Common myeloid progenitor, CD34-positive (primary cell): ENCODE data around the gene LEFTY2. TPM values are rescaled to one million over a fixed set of nuclear protein-coding genes. Genes with fewer than 3 reads are reported as not detected.
A peak's percentile ranks its signal among the peaks of the same experiment; 100 is the strongest.

Experiments
- CTCF ChIA-PET: fragments of 350-600 bp; sonication (Branson Sonifier 250); formaldehyde crosslinking; loops from one replicate; lab custom pipeline; 2021; ENCODE audit warnings: antibody characterized with exemption; lab: Charles Lee
- POLR2A ChIA-PET: fragments of 350-600 bp; sonication (Branson Sonifier 250); formaldehyde crosslinking; loops from one replicate; lab custom pipeline; 2021; ENCODE audit warnings: antibody characterized with exemption; lab: Charles Lee
- DNase-seq, 3 donors: peaks; one replicate each; pipeline versions ENCODE4 v3.0.0 to v3.0.0-alpha.2; 2013
- H3K27ac ChIP-seq, 2 experiments: 1 replicate in 1 of 2; 2 replicates in 1 of 2; pipeline ENCODE4 v1.7.0; 2013; ENCODE audit warnings: inconsistent platforms in 2 of 2, low read length in 2 of 2, mild to moderate bottlenecking in 2 of 2, low read depth in 1 of 2, moderate library complexity in 1 of 2; ENCODE audit not compliant: severe bottlenecking in 2 of 2, insufficient read depth in 1 of 2, poor library complexity in 1 of 2
- H3K27me3 ChIP-seq, 5 experiments: replicated peaks in 2 of 5; 1 replicate in 3 of 5; 2 replicates in 2 of 5; pipeline versions ENCODE4 v1.6.1 to v1.7.0; 2013; ENCODE audit warnings: low read length in 4 of 5, mild to moderate bottlenecking in 2 of 5, moderate library complexity in 2 of 5, inconsistent platforms in 1 of 5; ENCODE audit not compliant: insufficient read depth in 5 of 5, control insufficient read depth in 4 of 5
- H3K36me3 ChIP-seq, 4 experiments: 1 replicate in 2 of 4; 2 replicates in 2 of 4; pipeline versions ENCODE4 v1.6.1 to v1.7.0; 2013; ENCODE audit warnings: low read length in 3 of 4, control low read depth in 1 of 4, mild to moderate bottlenecking in 1 of 4; ENCODE audit not compliant: control insufficient read depth in 4 of 4, insufficient read depth in 4 of 4
- H3K4me1 ChIP-seq, 4 experiments: 1 replicate in 3 of 4; 2 replicates in 1 of 4; pipeline versions ENCODE4 v1.6.1 to v1.7.1; 2013; ENCODE audit warnings: low read length in 3 of 4, mild to moderate bottlenecking in 3 of 4, control low read depth in 1 of 4, inconsistent platforms in 1 of 4, moderate library complexity in 1 of 4; ENCODE audit not compliant: control insufficient read depth in 4 of 4, insufficient read depth in 4 of 4; ENCODE audit errors: control extremely low read depth in 1 of 4
- H3K4me3 ChIP-seq, 7 experiments: 1 replicate in 4 of 7; 2 replicates in 3 of 7; pipeline versions ENCODE4 v1.5.1 to v1.7.0; 2013; ENCODE audit warnings: mild to moderate bottlenecking in 7 of 7, low read length in 6 of 7, moderate library complexity in 6 of 7, inconsistent platforms in 2 of 7, low read depth in 2 of 7, control low read depth in 1 of 7; ENCODE audit not compliant: insufficient read depth in 4 of 7, control insufficient read depth in 1 of 7; ENCODE audit errors: extremely low read depth in 1 of 7
- H3K9me3 ChIP-seq, 5 experiments: 1 replicate in 4 of 5; 2 replicates in 1 of 5; pipeline versions ENCODE4 v1.6.1 to v1.7.1; 2013; ENCODE audit warnings: low read length in 4 of 5, mild to moderate bottlenecking in 2 of 5, inconsistent platforms in 1 of 5, low read depth in 1 of 5, moderate library complexity in 1 of 5; ENCODE audit not compliant: control insufficient read depth in 4 of 5, insufficient read depth in 2 of 5; ENCODE audit errors: control extremely low read depth in 1 of 5
- WGBS: methylation state at CpG from one replicate; pipeline ENCODE4 v1.1.5; 2013; ENCODE audit not compliant: insufficient coverage; 5-methylcytosine and 5-hydroxymethylcytosine counted together
- polyA plus RNA-seq: library from polyadenylated mRNA; unstranded; fragments of 120-200 nt; gene quantifications from one replicate; pipeline ENCODE4 v1.2.1, GENCODE V29; 2013

Gene LEFTY2
- 0.17 TPM for polyA plus RNA-seq

GRCh38 chr1:225941187-225941941 lies at the start of gene LEFTY2:
TSS of gene LEFTY2 (minus strand) at chr1:225941220. CDS start at chr1:225941140, 80 bp downstream.
- 93% methylated on average over 6 of the region's 6 CpGs for WGBS
- Histone ChIP-seq H3K9me3 (no peaks in the 10 kb centered on the region), H3K27ac (no peak within 1 kb of the TSS), H3K4me1 (peaks cover 2 to 14% (median 10%) of the 10 kb centered on the region in 4 experiments), H3K4me3 (no peak within 1 kb of the TSS), H3K27me3 (no peaks in the 10 kb centered on the region), H3K36me3 (no peaks in the 10 kb centered on the region)
- CTCF ChIA-PET, result interaction anchor here (1.1 to 1.2 kb wide), 2 partner anchors 10 to 59 kb away, joined by 3 to 5 read pairs; partner anchors contain the start of gene TMEM63A
- DNase-seq, result no peak
- POLR2A ChIA-PET, result interaction anchor here (0.6 kb wide), 1 partner anchor 58 kb away, joined by 4 read pairs; no protein-coding TSS in a partner anchor

GRCh38 chr1:225987491-225988316 lies 46.7 kb upstream of the LEFTY2 start:
- peak; percentile 66 to 76 (median 74) for DNase-seq
- Histone ChIP-seq H3K27me3 (no peaks in the 10 kb centered on the region), H3K4me1 (peaks cover 0 to 4% (median 1%) of the 10 kb centered on the region in 4 experiments), H3K36me3 (peaks cover 24 to 86% (median 65%) of the 10 kb centered on the region in 4 experiments), H3K9me3 (no peaks in the 10 kb centered on the region), H3K4me3 (peak overlapping the region in 1 of 7 experiments; percentile 28), H3K27ac (no peak overlapping the region)
- POLR2A ChIA-PET, result interaction anchor here (0.6 to 0.9 kb wide), 2 partner anchors 74 to 526 kb away, joined by 3 to 6 read pairs; partner anchors contain the start of gene H3-3A
- CTCF ChIA-PET, result interaction anchor here (0.6 to 6.8 kb wide), 25 partner anchors 8 to 519 kb away, joined by 3 to 76 read pairs (median 4); partner anchors contain the start of gene SDE2
- WGBS, result 69% methylated on average over 6 of the region's 7 CpGs

- ChIA-PET CTCF (interaction anchor here (0.5 to 2.0 kb wide), 4 partner anchors 12 to 86 kb away, joined by 3 to 8 read pairs (median 4); no protein-coding TSS in a partner anchor), POLR2A (interaction anchor here (0.5 to 0.6 kb wide), 2 partner anchors 13 to 63 kb away, joined by 4 read pairs; no protein-coding TSS in a partner anchor)
- peaks cover 0 to 13% (median 0%) of the 10 kb centered on the region in 5 experiments for H3K9me3 ChIP-seq
- no peaks in the 10 kb centered on the region for H3K27me3 ChIP-seq
- WGBS, result 100% methylated on average over 2 of the region's 3 CpGs
- no peak overlapping the region for H3K4me3 ChIP-seq
- no peak overlapping the region for H3K27ac ChIP-seq
- DNase-seq, result peak in 1 of 3 donors; percentile 37
- peaks cover 13 to 60% (median 48%) of the 10 kb centered on the region in 4 experiments for H3K36me3 ChIP-seq
- H3K4me1 ChIP-seq, result peaks cover 16 to 33% (median 29%) of the 10 kb centered on the region in 4 experiments
Measured at GRCh38 chr1:225981714-225982113, 40.7 kb upstream of the LEFTY2 start.

- peaks cover 0 to 13% (median 0%) of the 10 kb centered on the region in 5 experiments for H3K9me3 ChIP-seq
- POLR2A ChIA-PET, result no interaction called here
- H3K27me3 ChIP-seq, result no peaks in the 10 kb centered on the region
- peaks cover 16 to 33% (median 29%) of the 10 kb centered on the region in 4 experiments for H3K4me1 ChIP-seq
- no peak overlapping the region for H3K27ac ChIP-seq
- peak overlapping the region in 1 of 7 experiments; percentile 1 for H3K4me3 ChIP-seq
- 0% methylated on average over 2 of the region's 5 CpGs for WGBS
- H3K36me3 ChIP-seq, result peaks cover 10 to 49% (median 35%) of the 10 kb centered on the region in 4 experiments
- DNase-seq, result no peak
- CTCF ChIA-PET, result interaction anchor here (0.9 to 2.1 kb wide), 6 partner anchors 9 to 87 kb away, joined by 3 to 27 read pairs (median 4); no protein-coding TSS in a partner anchor
Measured at GRCh38 chr1:225980005-225980836, 39.2 kb upstream of the LEFTY2 start.

GRCh38 chr1:225979421-225979820 lies 38.4 kb upstream of the LEFTY2 start:
- CTCF ChIA-PET, result interaction anchor here (1.5 to 2.1 kb wide), 5 partner anchors 9 to 505 kb away, joined by 3 to 27 read pairs (median 5); no protein-coding TSS in a partner anchor
- Histone ChIP-seq H3K27ac (no peak overlapping the region), H3K4me1 (peaks cover 16 to 33% (median 29%) of the 10 kb centered on the region in 4 experiments), H3K27me3 (no peaks in the 10 kb centered on the region), H3K9me3 (peaks cover 0 to 13% (median 0%) of the 10 kb centered on the region in 5 experiments), H3K4me3 (no peak overlapping the region), H3K36me3 (peaks cover 7 to 43% (median 28%) of the 10 kb centered on the region in 4 experiments)
- no CpG with 5 or more reads among the region's 1 CpG for WGBS
- DNase-seq, result no peak
- POLR2A ChIA-PET, result no interaction called here
